GM19395 (cell line): ENCODE measurements around the gene ADAMTS18.
A peak's percentile ranks its signal among the peaks of the same experiment; 100 is the strongest.
"Not testable (repeated sequence)": the region's sequence is repeated elsewhere in the genome, so short reads cannot be mapped to it uniquely, and the experiment has no call there.

ENCODE experiments used
- ATAC-seq: cut with Tn5 transposase; IDR thresholded peaks from one replicate; pipeline ENCODE4 v1.9.1; 2021; ENCODE audit warnings: mild to moderate bottlenecking, moderate library complexity; ENCODE audit not compliant: unreplicated experiment

The ADAMTS18 gene

DNA sequence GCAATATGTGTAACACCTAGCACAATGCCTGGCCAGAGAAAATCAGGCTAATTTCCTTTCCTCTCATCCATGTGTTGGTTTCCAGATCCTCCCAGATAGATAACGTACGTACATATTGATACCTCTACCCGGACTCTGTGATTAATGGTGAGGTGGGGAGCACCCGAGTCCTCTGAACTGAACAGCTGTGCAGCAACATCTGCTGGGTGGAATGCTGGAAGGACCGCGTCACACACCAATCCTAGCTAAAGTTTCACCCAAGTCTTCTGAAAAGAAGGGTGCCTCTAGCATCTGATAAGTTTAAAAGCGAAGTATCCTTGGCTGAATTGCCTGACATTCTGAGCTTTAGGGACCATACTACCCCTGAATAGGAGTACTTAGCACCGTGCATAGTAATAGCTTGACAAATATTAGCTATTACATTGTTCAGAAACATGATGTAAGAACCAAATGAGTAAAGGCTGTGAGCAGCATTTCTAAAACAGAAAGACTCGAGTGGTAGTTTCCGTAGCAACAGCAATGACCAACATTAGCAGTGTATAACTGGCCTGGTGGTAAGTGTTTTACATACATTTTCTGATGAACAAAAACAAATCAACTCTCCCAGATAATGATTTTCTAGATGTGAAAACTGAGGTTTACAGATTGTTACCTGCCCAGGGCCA lies 144.3 kb downstream of the ADAMTS18 start:
- no peak for ATAC-seq

DNA sequence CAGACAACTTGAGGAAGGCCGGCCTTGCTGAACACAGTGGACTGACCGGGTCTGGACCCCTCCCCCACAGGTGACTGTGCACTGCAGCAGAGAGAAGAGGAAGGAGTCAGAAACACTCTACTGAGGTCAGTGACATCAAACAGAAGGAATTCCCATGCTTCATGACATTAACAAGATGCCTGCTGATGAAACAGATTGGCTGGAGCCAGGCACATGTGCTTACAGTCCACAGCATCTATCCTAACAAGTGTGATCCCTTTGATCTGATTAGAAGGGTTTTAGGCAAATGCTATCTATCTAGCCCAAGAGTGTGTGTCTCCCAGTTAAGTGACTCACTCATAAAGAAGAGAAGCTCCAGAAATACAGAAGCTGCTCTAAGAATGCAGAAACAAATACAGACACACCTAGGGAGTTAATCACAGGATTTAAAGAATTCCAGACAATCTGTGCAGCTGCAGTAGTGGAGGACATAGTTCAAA lies 145.5 kb downstream of the ADAMTS18 start:
- no peak for ATAC-seq

- ATAC-seq, result no peak
Measured at GRCh38 chr16:77288222-77288621, 146.6 kb downstream of the ADAMTS18 start.

DNA sequence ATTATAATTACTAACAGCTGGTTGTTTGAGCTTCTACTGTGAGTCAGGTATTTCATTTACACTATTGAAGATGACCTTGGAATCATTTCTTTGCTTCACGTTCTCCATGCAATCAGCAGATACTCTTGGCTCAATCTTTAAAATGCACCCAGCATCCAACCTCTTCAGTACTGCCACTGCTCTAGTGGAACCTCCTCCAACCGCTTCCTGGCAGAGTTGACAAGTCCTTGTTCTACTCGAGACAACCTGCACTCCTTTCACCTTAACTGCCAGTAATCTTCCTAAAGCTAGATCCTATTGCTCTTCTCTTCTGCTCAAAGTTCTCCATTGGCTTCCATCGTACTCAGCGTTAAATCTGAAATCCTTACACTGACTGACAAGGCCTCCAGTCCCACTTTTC lies 149.2 kb downstream of the ADAMTS18 start:
- no peak for ATAC-seq

- no peak for ATAC-seq
Measured at GRCh38 chr16:77282345-77282744, 152.5 kb downstream of the ADAMTS18 start.

DNA sequence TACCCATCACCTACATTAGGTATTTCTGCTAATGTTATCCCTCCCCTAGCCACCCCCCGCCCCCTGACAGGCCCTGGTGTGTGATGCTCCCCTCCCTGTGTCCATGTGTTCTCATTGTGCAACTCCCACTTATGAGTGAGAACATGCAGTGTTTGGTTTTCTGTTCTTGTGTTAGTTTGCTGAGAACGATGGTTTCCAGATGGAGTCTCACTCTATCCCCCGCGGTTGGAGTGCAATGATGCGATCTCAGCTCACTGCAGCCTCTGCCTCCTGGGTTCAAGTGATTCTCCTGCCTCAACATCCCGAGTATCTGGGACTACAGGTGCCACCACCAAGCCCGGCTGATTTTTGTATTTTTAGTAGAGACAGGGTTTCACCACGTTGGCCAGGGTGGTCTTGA lies 155.5 kb downstream of the ADAMTS18 start:
- not testable (repeated sequence) for ATAC-seq

DNA sequence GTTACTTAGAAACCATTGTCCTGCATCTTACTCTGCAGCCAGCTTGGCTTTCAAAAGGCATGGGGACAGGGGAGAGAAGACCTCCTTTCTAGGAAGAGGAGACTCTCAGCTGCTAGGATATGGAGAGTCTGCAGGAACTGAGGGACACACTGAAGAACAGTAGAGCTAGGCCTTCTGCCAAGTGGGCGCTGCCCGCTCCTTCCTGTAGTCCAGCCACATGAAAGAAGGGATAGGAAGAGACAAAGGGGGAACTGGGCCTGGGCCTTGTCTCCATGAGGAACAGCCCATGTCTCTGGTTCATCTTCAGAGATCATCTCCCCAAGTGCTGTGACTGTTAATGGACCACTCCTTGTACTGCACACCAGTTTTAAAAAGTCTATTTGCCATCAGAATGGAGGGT lies 157.3 kb downstream of the ADAMTS18 start:
- no peak for ATAC-seq

DNA sequence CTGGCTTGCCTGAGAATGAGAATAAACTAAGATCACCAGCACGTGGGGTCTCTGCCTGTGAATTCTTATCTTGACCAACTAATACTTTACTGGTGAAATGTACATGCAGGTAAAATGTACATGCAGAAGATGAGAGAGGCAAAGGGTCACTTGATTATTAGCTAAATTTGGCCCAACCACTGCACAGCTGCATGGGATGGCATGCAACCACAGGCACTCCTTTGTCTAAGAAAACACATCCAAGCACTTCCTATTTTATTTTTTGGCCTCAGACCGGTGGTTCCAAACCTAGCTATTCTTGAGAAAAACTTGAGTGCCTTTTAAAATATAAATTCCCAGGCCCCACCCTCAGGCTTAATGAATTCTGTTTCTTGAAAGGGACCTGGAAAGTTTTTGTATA lies 157.7 kb downstream of the ADAMTS18 start:
- no peak for ATAC-seq

DNA sequence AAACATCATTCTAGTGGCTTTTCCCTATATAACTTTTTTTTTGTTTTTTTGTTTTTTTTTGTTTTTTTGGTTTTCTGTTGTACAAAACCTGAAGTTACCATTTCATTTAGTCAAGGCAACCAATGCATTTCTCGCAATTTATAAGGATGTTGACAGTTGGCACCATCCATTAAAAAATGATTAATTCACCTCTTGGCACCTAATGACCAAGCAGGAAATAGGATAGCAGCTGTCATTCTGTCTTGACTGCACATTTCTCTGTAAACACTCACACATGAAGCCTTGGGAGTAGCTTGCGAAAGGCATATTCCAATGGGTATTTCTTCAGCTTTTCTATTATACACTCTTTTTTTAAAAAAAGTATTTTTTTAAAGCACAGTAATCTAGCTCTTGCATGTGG lies 158.2 kb downstream of the ADAMTS18 start:
- no peak for ATAC-seq

GRCh38 chr16:77275303-77275702 lies 159.5 kb downstream of the ADAMTS18 start:
- not testable (repeated sequence) for ATAC-seq

GRCh38 chr16:77273815-77274214 lies 161.0 kb downstream of the ADAMTS18 start:
- no peak for ATAC-seq

DNA sequence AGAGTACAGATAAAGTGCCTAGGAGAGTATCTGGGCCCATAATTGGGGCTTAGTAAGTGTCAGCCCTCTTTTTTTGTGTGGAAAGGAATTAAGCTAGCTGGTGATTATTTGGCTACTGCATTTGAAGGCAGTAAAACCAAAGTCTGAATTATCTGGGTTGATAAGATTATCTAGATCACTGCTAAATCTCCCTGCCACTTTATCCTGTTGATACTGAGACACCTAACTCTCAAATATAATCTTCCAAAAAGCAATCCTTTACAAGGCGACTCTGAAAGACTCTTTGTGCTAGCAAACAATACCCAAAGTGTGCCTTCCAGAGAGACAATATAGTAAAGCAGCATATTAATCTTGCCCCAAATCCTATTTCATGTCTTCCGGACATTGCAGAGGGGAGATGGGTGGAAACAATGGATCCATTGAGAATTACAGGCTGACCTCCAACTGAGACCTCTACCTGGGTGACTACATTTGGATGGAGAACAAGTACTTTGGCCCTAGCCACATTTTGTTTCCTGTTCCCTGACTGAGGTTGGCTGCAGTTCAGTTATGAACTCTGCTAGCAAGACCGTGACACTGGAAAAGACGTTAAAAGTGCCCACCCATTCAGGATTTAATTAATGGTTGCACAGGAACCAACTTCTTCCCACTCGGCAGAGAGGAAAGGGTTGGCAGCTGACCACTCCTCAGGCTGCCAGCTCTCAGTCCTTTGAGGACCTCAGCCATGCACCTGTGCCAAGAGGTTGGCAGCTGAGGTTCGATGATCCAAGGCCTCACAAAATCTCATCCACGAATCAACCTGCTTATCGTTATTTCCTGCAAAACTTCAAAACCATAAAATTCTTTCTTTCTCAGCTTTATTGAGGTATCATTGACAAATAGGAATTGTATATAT lies 163.1 kb downstream of the ADAMTS18 start:
- ATAC-seq, result no peak

- ATAC-seq, result not testable (repeated sequence)
Measured at GRCh38 chr16:77266185-77266584, 168.6 kb downstream of the ADAMTS18 start.

DNA sequence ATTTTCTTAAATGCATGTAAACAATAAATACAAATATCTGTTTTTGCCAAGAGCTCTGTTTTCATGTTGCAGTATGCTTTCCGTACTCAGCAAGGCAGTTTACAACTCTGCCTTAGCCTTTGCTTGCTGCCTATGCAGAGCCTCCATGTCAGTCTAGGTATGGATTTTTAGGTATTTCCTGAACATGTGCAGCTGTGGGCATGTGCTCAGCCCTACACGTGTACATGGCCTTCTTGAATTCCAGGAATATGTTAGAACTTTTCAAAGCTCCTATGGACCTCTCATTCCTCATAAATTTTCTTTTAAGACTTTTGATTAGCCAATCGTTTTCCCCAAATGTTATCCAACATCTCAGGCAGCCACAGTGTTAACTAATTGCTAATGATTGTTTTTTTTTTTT lies 171.9 kb downstream of the ADAMTS18 start:
- ATAC-seq, result no peak

GRCh38 chr16:77250400-77250799 lies 184.4 kb downstream of the ADAMTS18 start:
- no peak for ATAC-seq

GRCh38 chr16:77246150-77246549 lies 188.7 kb downstream of the ADAMTS18 start:
- no peak for ATAC-seq

DNA sequence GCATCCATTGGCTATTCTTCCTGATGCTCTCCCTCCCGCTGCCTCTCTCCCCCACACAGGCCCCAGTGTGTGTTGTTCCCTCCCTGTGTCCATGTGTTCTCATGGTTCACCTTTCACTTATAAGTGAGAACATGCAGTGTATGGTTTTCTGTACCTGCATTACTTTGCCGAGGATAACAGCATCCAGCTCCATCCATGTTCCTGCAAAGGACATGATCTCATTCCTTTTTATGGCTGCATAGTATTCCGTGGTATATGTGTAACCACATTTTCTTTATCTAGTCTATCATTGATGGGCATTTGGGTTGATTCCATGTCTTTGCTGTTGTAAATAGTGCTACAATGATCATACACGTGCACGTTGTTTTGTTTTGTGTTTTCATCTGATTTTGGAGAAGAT lies 192.4 kb downstream of the ADAMTS18 start:
- ATAC-seq, result not testable (repeated sequence)

- no peak for ATAC-seq
Measured at GRCh38 chr16:77238593-77238992, 196.2 kb downstream of the ADAMTS18 start.

- peak; percentile 99 for ATAC-seq
Measured at GRCh38 chr16:77236063-77236511, 198.7 kb downstream of the ADAMTS18 start.

GRCh38 chr16:77234611-77235010 lies 200.2 kb downstream of the ADAMTS18 start:
- ATAC-seq, result no peak

- no peak for ATAC-seq
Measured at GRCh38 chr16:77233799-77234519, 200.9 kb downstream of the ADAMTS18 start.
